HG03565 (cell line): ENCODE data around the gene ACAP1.

Experiments used
- ATAC-seq: cut with Tn5 transposase; IDR thresholded peaks from one replicate; pipeline ENCODE4 v1.9.1; 2021; ENCODE audit warnings: mild to moderate bottlenecking, moderate library complexity; ENCODE audit not compliant: unreplicated experiment

Gene ACAP1

DNA sequence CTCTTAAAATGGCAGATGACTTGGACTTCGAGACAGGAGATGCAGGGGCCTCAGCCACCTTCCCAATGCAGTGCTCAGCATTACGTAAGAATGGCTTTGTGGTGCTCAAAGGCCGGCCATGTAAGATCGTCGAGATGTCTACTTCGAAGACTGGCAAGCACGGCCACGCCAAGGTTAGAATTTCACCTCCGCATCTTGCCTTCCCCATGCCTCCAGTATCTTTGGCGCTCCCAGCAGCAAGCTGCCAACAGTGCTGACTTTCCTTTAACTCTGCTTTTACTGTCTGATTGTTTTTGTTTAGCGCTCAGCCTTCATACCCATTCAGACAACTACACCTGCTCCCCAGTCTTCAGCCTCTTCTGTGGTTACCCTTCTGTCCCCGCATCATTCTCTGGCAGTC, 26.7 kb upstream of the ACAP1 start:
- no peak for ATAC-seq

DNA sequence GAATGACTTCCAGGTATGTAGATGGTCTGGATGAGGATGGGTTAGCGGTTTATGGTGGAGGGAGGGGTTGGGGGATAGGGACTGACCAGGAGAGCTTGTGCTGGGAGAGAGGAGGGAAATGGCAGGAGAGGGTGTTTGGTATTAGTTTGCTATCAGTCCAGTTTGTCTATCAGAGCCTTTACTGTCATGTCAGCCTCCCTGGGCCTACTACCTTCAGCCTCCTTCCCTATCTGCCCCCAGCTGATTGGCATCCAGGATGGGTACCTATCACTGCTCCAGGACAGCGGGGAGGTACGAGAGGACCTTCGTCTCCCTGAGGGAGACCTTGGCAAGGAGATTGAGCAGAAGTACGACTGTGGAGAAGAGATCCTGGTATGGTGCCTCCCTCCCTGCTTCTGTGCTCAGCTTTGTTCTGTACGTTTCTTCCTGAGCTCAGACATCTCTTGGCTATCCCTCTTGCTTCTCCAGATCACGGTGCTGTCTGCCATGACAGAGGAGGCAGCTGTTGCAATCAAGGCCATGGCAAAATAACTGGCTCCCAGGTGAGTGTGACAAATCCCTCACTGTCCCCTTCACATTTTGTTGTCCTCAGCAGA, 25.1 kb upstream of the ACAP1 start:
- ATAC-seq, result no peak

DNA sequence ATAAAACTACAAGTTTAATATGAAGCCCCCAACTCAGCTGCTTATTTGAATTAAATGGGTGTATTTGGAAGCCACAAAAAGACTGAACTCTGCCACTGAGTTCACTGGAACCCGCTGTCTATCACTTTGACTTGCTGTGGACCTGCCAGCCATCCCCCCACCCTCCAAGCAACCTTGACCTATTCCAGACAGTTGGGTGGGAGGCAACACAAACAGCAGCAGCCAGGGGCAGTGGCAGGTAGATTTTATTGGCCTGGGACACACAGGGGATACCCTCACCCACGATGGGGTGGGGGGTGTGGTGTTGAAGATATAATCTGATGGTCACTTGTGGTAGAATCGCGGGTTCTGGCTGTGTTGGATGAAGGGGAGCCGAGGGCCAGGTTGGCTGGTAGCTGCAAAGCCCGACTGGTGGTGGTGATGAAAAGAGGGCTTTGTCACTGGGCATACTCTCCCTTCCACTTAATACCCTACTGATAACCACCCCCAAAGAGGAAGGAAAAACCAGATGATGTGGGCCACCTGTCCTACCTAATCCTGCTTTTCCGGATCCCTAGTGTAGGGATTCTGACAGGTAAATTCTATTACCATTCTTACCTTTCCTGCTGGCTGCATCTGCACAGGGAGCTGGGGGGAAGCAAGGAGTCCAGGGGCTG, 23.8 kb upstream of the ACAP1 start:
- ATAC-seq, result no peak

DNA sequence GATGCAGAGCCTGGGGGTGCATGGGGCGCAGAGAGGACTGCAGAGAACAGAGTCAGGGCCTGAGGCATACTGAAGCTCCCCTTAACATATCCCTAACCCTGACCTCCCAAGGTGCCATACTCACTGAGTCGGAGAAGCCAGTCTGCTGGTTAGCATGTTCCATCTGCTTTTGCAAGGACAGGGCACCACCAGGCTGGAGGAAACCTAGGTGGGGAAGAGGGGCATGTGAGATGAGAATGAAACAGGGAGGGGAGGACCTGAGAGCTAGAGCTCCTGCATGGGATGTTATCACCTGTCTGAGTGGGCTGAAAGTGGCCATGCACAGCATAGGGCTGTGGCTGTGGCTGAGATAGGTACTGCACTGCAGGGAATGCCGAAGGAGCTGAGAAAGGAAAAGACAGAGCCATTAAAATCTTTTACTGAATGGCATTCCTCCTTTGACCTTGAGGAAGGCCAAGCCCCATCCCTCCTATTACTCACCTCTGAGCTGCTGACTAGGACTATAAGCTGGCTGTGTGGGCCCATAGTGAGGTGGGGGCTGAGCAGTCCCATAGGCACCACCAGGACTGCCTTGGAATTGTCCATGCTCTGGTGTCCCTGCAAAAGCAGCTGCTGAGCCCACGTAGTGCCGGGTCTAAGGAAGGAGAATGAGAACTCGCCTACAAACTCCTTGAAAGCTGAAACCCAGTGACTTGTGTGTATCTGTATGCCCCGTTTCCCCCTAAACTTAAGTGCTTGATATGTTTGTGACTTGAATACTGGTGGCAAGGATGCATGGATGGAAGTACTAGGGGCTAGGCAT, 23.0 kb upstream of the ACAP1 start:
- ATAC-seq, result no peak

DNA sequence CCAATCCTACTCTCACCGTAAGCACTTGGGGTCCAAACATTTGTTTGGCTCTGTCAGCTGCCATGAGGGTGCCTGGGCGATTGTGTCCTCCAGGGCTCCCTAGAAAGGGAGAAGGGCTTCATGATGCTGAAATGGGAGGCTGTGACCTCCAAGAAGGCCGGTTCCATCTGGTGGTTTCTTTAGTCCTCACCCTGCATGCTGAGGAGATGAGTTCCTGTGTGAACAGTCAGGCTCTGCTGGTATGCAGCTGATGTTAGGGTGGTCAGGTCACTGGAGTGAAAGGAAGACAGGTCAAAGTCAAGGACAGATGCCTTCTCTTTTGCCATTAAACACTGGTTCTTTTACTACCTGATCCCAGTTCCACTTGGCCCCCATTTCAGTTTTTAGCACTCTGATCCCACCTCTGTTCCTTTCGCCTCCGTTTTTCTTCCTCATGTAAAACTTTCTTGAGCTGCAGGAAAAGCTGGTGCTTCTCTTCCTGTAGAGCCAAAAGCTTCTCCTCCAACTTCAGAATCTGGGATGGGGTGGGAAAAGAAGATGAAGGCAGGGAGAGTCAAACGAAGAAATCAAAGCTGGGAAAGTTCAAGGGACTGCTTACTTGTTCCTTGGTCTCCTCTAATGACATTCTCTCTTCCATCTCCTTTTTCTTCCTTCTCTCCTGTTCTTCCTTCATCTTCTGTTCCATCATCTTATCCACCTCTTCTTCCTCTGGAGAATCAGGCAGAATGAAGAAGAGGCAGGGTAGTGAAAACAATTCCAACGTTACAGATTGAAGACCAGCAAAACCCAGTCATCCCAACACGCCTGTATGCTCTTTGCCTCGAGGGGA, 22.2 kb upstream of the ACAP1 start:
- ATAC-seq, result no peak

DNA sequence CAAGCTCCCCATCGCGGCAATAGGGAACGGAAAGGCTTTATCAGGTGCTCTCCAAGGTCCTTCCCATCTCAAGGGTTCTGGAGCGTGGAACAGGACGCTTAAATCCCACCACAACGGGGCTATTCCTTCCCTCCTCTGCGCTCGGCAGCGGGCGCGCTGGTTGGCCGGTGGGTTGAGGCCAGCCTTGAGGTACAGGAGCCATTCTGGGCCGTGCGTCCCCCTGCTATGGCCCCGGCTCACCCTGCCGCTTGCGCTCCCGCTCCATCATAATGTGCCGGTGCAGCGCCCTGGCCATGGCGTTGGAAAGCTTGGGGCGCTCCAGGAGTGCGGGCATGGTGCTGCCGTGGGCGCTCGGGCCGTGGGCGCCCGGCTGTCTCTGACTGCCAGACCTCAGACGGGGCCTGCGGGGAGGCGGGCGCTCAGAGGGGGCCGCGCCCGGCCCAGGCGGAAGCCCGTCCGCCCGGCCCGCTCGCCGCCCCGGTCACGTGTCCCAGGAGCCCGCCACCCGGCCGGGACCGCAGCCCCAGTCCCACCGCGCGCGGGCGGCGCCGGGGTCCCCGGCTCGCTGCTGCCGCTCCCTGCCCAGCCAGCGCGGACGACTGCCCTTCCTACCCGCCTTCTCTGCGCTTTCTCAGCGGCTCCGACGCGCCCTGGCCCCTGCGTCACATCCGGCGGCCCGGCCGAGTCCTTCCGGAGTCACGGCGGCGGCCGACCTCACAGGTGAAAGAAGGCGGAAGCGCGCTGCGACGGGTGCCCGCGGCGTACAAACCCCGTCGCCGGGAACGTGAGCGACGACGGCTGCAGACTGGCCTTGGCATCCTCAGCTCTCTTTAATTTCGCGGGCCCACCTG, 21.4 kb upstream of the ACAP1 start, which contains the start of gene GPS2:
Gene GPS2 (minus strand): TSS at position 642 of the 851 bp plus-strand sequence. CDS start 308 bp downstream, at position 334.
- ATAC-seq, result peak; percentile 46

GRCh38 chr17:7315570-7316235, 20.6 kb upstream of the ACAP1 start:
- no peak for ATAC-seq

GRCh38 chr17:7317161-7317803, 19.0 kb upstream of the ACAP1 start:
- no peak for ATAC-seq

DNA sequence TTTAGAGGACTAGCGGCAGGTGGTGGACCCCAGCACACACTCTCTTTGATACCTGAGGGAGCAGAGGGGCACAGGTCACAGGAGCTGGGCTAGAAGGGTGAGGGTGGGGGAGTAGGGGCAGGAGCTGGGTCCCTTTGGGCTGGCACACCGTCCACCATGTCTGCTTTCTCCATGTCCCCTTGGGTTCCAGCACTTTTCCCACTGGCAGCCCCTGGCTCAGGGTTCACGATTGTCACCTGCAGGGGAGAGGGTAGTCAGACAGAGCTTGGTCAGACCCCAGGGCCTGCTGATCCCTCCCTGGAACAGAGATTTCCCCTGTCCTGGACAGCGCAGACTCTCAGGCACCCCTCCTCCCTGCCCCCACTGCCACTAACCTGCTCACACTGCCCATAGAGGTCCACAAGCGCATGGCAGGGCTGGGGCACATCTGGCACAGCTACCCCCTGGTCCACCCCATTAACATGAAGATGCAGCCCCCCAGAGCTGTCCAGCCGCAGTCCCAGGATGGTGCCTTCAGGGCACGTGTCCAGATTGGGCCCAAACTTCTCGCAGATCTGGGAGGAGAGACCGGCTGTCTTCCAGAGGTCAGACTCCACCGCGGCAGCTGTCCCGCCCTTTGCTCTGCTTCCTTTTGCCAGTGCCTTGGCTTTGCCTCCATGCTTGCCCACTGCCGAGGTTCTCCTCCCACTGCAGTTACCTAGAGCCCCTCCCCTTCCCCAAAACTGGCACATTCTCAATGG, 18.0 kb upstream of the ACAP1 start:
- no peak for ATAC-seq

- no peak for ATAC-seq
Measured at GRCh38 chr17:7321466-7321865, 14.9 kb upstream of the ACAP1 start.

- ATAC-seq, result no peak
Measured at GRCh38 chr17:7322520-7323194, 13.7 kb upstream of the ACAP1 start.

GRCh38 chr17:7323731-7324437, 12.4 kb upstream of the ACAP1 start:
- ATAC-seq, result no peak

DNA sequence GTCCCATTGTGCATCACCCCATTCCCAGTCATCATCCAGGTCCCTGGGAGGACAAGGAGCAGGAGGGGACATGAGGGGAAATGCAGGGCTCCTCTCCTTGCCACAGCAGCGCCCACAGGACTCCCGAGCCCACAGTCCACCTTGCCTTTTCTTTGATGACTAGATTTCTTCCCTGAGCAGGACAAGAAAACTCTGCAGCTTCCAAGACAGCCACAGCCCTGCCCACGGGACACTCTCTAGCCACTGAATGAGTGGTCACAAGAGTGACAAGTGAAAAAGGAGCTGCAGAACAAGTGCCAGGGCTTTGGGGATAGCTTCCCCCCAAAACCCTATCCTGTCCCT, 11.9 kb upstream of the ACAP1 start:
- ATAC-seq, result no peak

DNA sequence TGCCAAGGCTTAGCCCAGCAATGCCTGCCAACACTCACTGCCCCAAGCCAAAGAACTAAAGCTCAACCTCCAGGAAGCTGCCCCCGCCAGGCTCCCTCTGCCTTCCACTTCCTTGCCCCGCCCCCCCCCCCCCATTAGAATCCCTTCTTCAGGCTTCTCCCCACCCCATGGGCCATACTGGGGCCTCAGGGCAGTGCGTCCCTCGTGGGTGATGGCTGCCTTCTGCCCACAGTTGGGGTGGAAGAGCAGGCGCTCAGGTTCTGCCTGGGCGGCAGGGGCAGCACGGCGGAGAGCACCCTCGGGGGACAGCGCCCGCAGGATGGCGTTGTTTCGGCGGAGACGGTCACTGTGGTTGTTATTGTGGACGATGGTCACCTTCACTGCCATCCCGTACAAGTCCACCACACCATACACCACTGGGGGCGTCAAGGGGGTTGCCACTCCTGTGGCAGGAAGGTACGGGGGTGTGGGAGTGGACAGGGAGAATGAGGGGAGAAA, 11.2 kb upstream of the ACAP1 start:
- ATAC-seq, result no peak

DNA sequence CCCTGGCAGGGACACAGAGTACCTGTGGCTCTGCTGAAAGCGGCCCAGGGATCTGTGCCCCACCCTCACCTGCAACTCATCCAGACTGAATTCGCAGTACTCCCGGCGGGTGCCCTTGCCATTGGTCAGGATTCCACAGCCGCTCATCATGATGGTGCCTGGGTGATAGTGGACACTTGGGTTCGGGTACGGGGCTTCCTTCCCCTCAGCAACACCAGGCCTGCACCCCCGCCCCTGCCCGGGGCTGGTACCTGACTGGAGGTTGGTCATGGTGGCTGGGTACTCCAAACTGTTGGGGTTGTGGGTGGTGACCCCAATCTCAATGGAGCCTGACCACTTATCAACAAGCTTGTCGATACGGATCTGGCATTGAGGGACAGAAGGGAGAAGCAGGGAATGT, 10.1 kb upstream of the ACAP1 start:
- no peak for ATAC-seq

GRCh38 chr17:7327056-7327455, 9.3 kb upstream of the ACAP1 start:
- no peak for ATAC-seq

DNA sequence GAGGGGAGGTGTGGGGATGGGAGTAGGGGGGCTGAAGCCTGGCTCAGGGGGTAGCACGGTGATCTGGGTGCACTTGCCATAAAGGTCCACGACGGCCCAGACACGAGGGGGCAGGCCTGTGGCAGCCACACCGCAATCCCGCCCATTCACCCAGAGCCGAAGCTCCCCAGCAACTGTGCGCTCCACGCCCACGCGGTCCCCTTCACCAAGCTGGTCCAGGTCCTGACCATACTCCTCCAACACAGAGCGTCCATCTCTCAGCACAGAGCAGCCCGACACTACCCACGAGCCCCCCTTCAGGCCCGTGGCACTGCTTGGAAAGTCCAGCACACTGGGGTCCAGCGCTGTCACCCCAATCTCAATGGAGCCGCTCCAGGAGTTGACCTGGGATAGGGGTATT, 8.8 kb upstream of the ACAP1 start:
- no peak for ATAC-seq
